ENCODE measurements around the gene ATP8B2.

Gene ATP8B2

GRCh38 chr1:154344977-154345837 is 19.9 kb downstream of the ATP8B2 start:
- Mint-ChIP-seq H3K9me3 (no peaks in the 10 kb centered on the region), H3K27ac (peak overlapping the region; percentile 78), H3K36me3 (peaks cover 86% of the 10 kb centered on the region), H3K4me3 (peak overlapping the region; percentile 50), H3K4me1 (peaks cover 67% of the 10 kb centered on the region), H3K27me3 (no peaks in the 10 kb centered on the region)
- peak; percentile 87 for DNase-seq
- CTCF ChIA-PET: interaction anchor here (0.8 to 13.5 kb wide), 18 partner anchors 8 to 155 kb away, joined by 3 to 125 read pairs (median 4); no protein-coding TSS in a partner anchor

GRCh38 chr1:154346276-154346917 is 21.1 kb downstream of the ATP8B2 start:
- no peaks in the 10 kb centered on the region for H3K27me3 Mint-ChIP-seq
- CTCF ChIA-PET: interaction anchor here (0.6 to 13.5 kb wide), 9 partner anchors 9 to 88 kb away, joined by 3 to 125 read pairs (median 5); no protein-coding TSS in a partner anchor
- H3K9me3 Mint-ChIP-seq: no peaks in the 10 kb centered on the region
- peaks cover 60% of the 10 kb centered on the region for H3K4me1 Mint-ChIP-seq
- no peak for DNase-seq
- H3K4me3 Mint-ChIP-seq: no peak overlapping the region
- peak overlapping the region; percentile 24 for H3K27ac Mint-ChIP-seq
- H3K36me3 Mint-ChIP-seq: peaks cover 78% of the 10 kb centered on the region

- H3K9me3 Mint-ChIP-seq: no peaks in the 10 kb centered on the region
- H3K36me3 Mint-ChIP-seq: peaks cover 71% of the 10 kb centered on the region
- H3K4me1 Mint-ChIP-seq: peaks cover 61% of the 10 kb centered on the region
- H3K27ac Mint-ChIP-seq: no peak overlapping the region
- no peak for DNase-seq
- CTCF ChIA-PET: interaction anchor here (0.6 to 13.5 kb wide), 2 partner anchors 14 to 76 kb away, joined by 3 to 125 read pairs; no protein-coding TSS in a partner anchor
- no peaks in the 10 kb centered on the region for H3K27me3 Mint-ChIP-seq
- H3K4me3 Mint-ChIP-seq: no peak overlapping the region
These were observed 22.6 kb downstream of the ATP8B2 start for GRCh38 chr1:154347961-154348360.

- CTCF ChIA-PET: interaction anchor here (1.1 to 13.5 kb wide), 2 partner anchors 14 to 131 kb away, joined by 3 to 125 read pairs; no protein-coding TSS in a partner anchor
- Mint-ChIP-seq H3K9me3 (no peaks in the 10 kb centered on the region), H3K4me1 (peaks cover 61% of the 10 kb centered on the region), H3K27ac (no peak overlapping the region), H3K4me3 (no peak overlapping the region), H3K36me3 (peaks cover 65% of the 10 kb centered on the region), H3K27me3 (no peaks in the 10 kb centered on the region)
- DNase-seq: no peak
These were observed 23.2 kb downstream of the ATP8B2 start for GRCh38 chr1:154348429-154349076.

- no peak overlapping the region for H3K4me3 Mint-ChIP-seq
- H3K9me3 Mint-ChIP-seq: no peaks in the 10 kb centered on the region
- CTCF ChIA-PET: interaction anchor here (1.1 to 13.5 kb wide), 3 partner anchors 15 to 130 kb away, joined by 3 to 125 read pairs (median 3); no protein-coding TSS in a partner anchor
- no peak for DNase-seq
- H3K27ac Mint-ChIP-seq: no peak overlapping the region
- H3K27me3 Mint-ChIP-seq: no peaks in the 10 kb centered on the region
- H3K36me3 Mint-ChIP-seq: peaks cover 60% of the 10 kb centered on the region
- peaks cover 61% of the 10 kb centered on the region for H3K4me1 Mint-ChIP-seq
These were observed 23.8 kb downstream of the ATP8B2 start for GRCh38 chr1:154349121-154349520.

GRCh38 chr1:154350383-154350782 is 25.1 kb downstream of the ATP8B2 start:
- CTCF ChIA-PET: interaction anchor here (1.3 to 13.5 kb wide), 4 partner anchors 16 to 131 kb away, joined by 3 to 125 read pairs (median 3); no protein-coding TSS in a partner anchor
- Mint-ChIP-seq H3K4me3 (no peak overlapping the region), H3K27ac (no peak overlapping the region), H3K9me3 (no peaks in the 10 kb centered on the region), H3K36me3 (peaks cover 48% of the 10 kb centered on the region), H3K4me1 (peaks cover 51% of the 10 kb centered on the region), H3K27me3 (peaks cover 5% of the 10 kb centered on the region)
- no peak for DNase-seq

- no peaks in the 10 kb centered on the region for H3K9me3 Mint-ChIP-seq
- DNase-seq: no peak
- no peak overlapping the region for H3K27ac Mint-ChIP-seq
- H3K4me1 Mint-ChIP-seq: peaks cover 45% of the 10 kb centered on the region
- H3K4me3 Mint-ChIP-seq: no peak overlapping the region
- peaks cover 14% of the 10 kb centered on the region for H3K27me3 Mint-ChIP-seq
- peaks cover 37% of the 10 kb centered on the region for H3K36me3 Mint-ChIP-seq
- CTCF ChIA-PET: interaction anchor here (0.8 to 13.5 kb wide), 6 partner anchors 17 to 195 kb away, joined by 3 to 125 read pairs (median 6); no protein-coding TSS in a partner anchor
These were observed 26.2 kb downstream of the ATP8B2 start for GRCh38 chr1:154351363-154352068.

- H3K9me3 Mint-ChIP-seq: no peaks in the 10 kb centered on the region
- peaks cover 17% of the 10 kb centered on the region for H3K27me3 Mint-ChIP-seq
- H3K4me1 Mint-ChIP-seq: peaks cover 44% of the 10 kb centered on the region
- H3K36me3 Mint-ChIP-seq: peaks cover 33% of the 10 kb centered on the region
- H3K4me3 Mint-ChIP-seq: peak overlapping the region; percentile 60
- no peak for DNase-seq
- CTCF ChIA-PET: interaction anchor here (1.3 to 13.5 kb wide), 7 partner anchors 7 to 194 kb away, joined by 3 to 125 read pairs (median 8); no protein-coding TSS in a partner anchor
- peak overlapping the region; percentile 83 for H3K27ac Mint-ChIP-seq
These were observed 26.9 kb downstream of the ATP8B2 start for GRCh38 chr1:154352245-154352580.

- H3K9me3 Mint-ChIP-seq: no peaks in the 10 kb centered on the region
- peaks cover 17% of the 10 kb centered on the region for H3K27me3 Mint-ChIP-seq
- DNase-seq: peak; percentile 70
- H3K4me1 Mint-ChIP-seq: peaks cover 42% of the 10 kb centered on the region
- H3K36me3 Mint-ChIP-seq: peaks cover 30% of the 10 kb centered on the region
- H3K27ac Mint-ChIP-seq: peak overlapping the region; percentile 83
- H3K4me3 Mint-ChIP-seq: peak overlapping the region; percentile 60
- CTCF ChIA-PET: interaction anchor here (0.6 to 13.5 kb wide), 9 partner anchors 8 to 194 kb away, joined by 3 to 125 read pairs (median 8); no protein-coding TSS in a partner anchor
These were observed 27.5 kb downstream of the ATP8B2 start for GRCh38 chr1:154352581-154353459.

- CTCF ChIA-PET: interaction anchor here (0.7 to 13.5 kb wide), 9 partner anchors 8 to 126 kb away, joined by 3 to 125 read pairs (median 8); no protein-coding TSS in a partner anchor
- peak overlapping the region; percentile 69 for H3K27ac Mint-ChIP-seq
- H3K27me3 Mint-ChIP-seq: peaks cover 17% of the 10 kb centered on the region
- H3K9me3 Mint-ChIP-seq: no peaks in the 10 kb centered on the region
- H3K36me3 Mint-ChIP-seq: peaks cover 23% of the 10 kb centered on the region
- peak; percentile 55 for DNase-seq
- peak overlapping the region; percentile 60 for H3K4me3 Mint-ChIP-seq
- peaks cover 40% of the 10 kb centered on the region for H3K4me1 Mint-ChIP-seq
These were observed 28.2 kb downstream of the ATP8B2 start for GRCh38 chr1:154353460-154353904.

- no peak for DNase-seq
- Mint-ChIP-seq H3K36me3 (peaks cover 18% of the 10 kb centered on the region), H3K9me3 (no peaks in the 10 kb centered on the region), H3K4me1 (peaks cover 40% of the 10 kb centered on the region), H3K4me3 (no peak overlapping the region), H3K27ac (peak overlapping the region; percentile 74), H3K27me3 (peaks cover 17% of the 10 kb centered on the region)
- CTCF ChIA-PET: interaction anchor here (0.7 to 13.5 kb wide), 7 partner anchors 11 to 126 kb away, joined by 3 to 125 read pairs (median 8); no protein-coding TSS in a partner anchor
These were observed 28.6 kb downstream of the ATP8B2 start for GRCh38 chr1:154353966-154354365.

- Mint-ChIP-seq H3K27ac (no peak overlapping the region), H3K4me3 (no peak overlapping the region), H3K36me3 (peaks cover 1% of the 10 kb centered on the region), H3K4me1 (peaks cover 12% of the 10 kb centered on the region), H3K27me3 (peaks cover 27% of the 10 kb centered on the region), H3K9me3 (peaks cover 2% of the 10 kb centered on the region)
- CTCF ChIA-PET: no interaction called here
- no peak for DNase-seq
These were observed 33.2 kb downstream of the ATP8B2 start for GRCh38 chr1:154358519-154358918.

Data from activated naive CD4-positive, alpha-beta T cell treated with anti-CD3 and anti-CD28 coated beads, Interleukin-2, amount 10 ng/mL, durations not matched to agents 7 days and 5 days (primary cell).